SK-N-SH treated with all-trans-retinoic acid at 6 μM for 48 hours (cell line): ENCODE results near the gene FCGR1A.
"Not testable (repeated sequence)": the region's sequence is repeated elsewhere in the genome, so short reads cannot be mapped to it uniquely, and the experiment has no call there.

Source experiments
- ARNTL ChIP-seq: fragments of 450-650 bp; formaldehyde crosslinking; IDR thresholded peaks from 2 replicates; pipeline ENCODE4 v1.5.0; 2020; ENCODE audit warnings: low read depth, mild to moderate bottlenecking, moderate library complexity, borderline replicate concordance
- ZFP30 ChIP-seq: fragments of 450-650 bp; formaldehyde crosslinking; IDR thresholded peaks from 2 replicates; pipeline ENCODE4 v1.5.0; 2022; ENCODE audit warnings: mild to moderate bottlenecking, moderate library complexity

- TF ChIP-seq ARNTL, ZFP30 (CRISPR knock-in tag): not testable (repeated sequence)
Measured at GRCh38 chr1:149841149-149841548, 58.7 kb downstream of the FCGR1A start.
